Smooth muscle cell (in vitro differentiated cells): ENCODE measurements around the gene PLEKHB2. TPM values are rescaled to one million over a fixed set of nuclear protein-coding genes. Genes with fewer than 3 reads are reported as not detected.
"Not testable (repeated sequence)": the region's sequence is repeated elsewhere in the genome, so short reads cannot be mapped to it uniquely, and the experiment has no call there.

Experiments used
- DNase-seq: peaks from one replicate; lab custom pipeline; 2025; ENCODE audit not compliant: unreplicated experiment; lab: John Stamatoyannopoulos, UW
- H2AFZ ChIP-seq: fragments of 200-600 bp; sonication (generic); 2 replicates; pipeline ENCODE4 v1.6.0; 2016; ENCODE audit warnings: antibody characterized with exemption, low read depth, mild to moderate bottlenecking
- H3F3A ChIP-seq: fragments of 200-600 bp; sonication (generic); 2 replicates; pipeline ENCODE4 v1.6.0; 2017; ENCODE audit warnings: antibody characterized with exemption, low read depth
- H3K27ac ChIP-seq: fragments of 200-600 bp; sonication (generic); 2 replicates; pipeline ENCODE4 v1.5.1; 2016; ENCODE audit warnings: low read depth, mild to moderate bottlenecking
- H3K27me3 ChIP-seq: fragments of 200-600 bp; sonication (generic); 2 replicates; pipeline ENCODE4 v1.6.1; 2016; ENCODE audit warnings: low read depth, mild to moderate bottlenecking
- H3K36me3 ChIP-seq: fragments of 200-600 bp; sonication (generic); 2 replicates; pipeline ENCODE4 v1.5.1; 2016; ENCODE audit warnings: low read depth
- H3K4me1 ChIP-seq: fragments of 200-600 bp; sonication (generic); 2 replicates; pipeline ENCODE4 v1.5.1; 2016; ENCODE audit warnings: low read depth
- H3K4me2 ChIP-seq: fragments of 200-600 bp; sonication (generic); 2 replicates; pipeline ENCODE4 v1.6.0; 2016; ENCODE audit warnings: mild to moderate bottlenecking
- H3K4me3 ChIP-seq: fragments of 200-600 bp; sonication (generic); 2 replicates; pipeline ENCODE4 v1.5.1; 2016; ENCODE audit warnings: mild to moderate bottlenecking
- H3K79me2 ChIP-seq: fragments of 200-600 bp; sonication (generic); 2 replicates; pipeline ENCODE4 v1.6.0; 2016; ENCODE audit warnings: low read depth, mild to moderate bottlenecking
- H3K9ac ChIP-seq: fragments of 200-600 bp; sonication (generic); 2 replicates; pipeline ENCODE4 v1.6.0; 2016; ENCODE audit warnings: low read depth
- H3K9me3 ChIP-seq: fragments of 200-600 bp; sonication (generic); replicated peaks from 2 replicates; pipeline ENCODE4 v1.5.1; 2016; ENCODE audit warnings: low read depth
- H4K20me1 ChIP-seq: fragments of 200-600 bp; sonication (generic); 2 replicates; pipeline ENCODE4 v1.6.0; 2016; ENCODE audit warnings: low read depth
- CTCF ChIP-seq: fragments of 200-600 bp; sonication (generic); IDR thresholded peaks from 2 replicates; pipeline ENCODE4 v1.5.1; 2017; ENCODE audit warnings: borderline replicate concordance, mild to moderate bottlenecking, antibody characterized with exemption; ENCODE audit not compliant: insufficient read depth, poor library complexity, severe bottlenecking
- WGBS: methylation state at CpG from one replicate; pipeline ENCODE4 v1.1.7; 2016; ENCODE audit warnings: low lambda C conversion rate; 5-methylcytosine and 5-hydroxymethylcytosine counted together
- polyA plus RNA-seq: library from polyadenylated mRNA; unstranded; fragments of >200 nt; fragmentation: Nextera tagmentation; extraction: Ambion mirVana; gene quantifications from 2 replicates; pipeline ENCODE4 v1.2.1, GENCODE V29; 2016
- total RNA-seq: library from RNA; depleted of rRNA; stranded (reverse); fragments of >200 nt; gene quantifications from 2 replicates; pipeline ENCODE4 v1.2.3, GENCODE V29; 2014

Gene PLEKHB2
- total and polyA plus RNA-seq, 2 experiments from 2014 or later, result 25.7 to 33.6 TPM

GRCh38 chr2:131156452-131157149, 51.5 kb downstream of the PLEKHB2 start:
- H3K4me1 ChIP-seq, result peaks cover 3% of the 10 kb centered on the region
- no peak for TF ChIP-seq CTCF
- no peak for DNase-seq

DNA sequence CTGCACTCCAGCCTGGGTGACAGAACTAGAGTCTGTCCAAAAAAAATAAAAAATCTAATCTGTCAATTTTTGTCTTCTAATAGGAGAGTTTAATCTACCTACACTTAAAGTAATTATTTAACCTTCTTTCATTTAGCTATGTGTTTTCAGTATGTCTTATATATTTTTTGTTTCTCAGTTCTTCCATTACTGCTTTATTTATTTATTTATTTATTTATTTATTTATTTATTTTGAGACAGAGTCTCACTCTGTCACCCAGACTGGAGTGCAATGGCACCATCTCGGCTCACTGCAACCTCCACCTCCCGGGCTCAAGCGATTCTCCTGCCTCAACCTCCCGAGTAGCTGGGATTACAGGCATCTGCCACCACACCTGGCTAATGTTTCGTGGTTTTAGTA, 60.4 kb downstream of the PLEKHB2 start:
- H3K4me1 ChIP-seq, H3K9me3 ChIP-seq, DNase-seq, H3K9ac ChIP-seq, H3K36me3 ChIP-seq, H3K4me3 ChIP-seq, H3F3A ChIP-seq, H3K79me2 ChIP-seq, H3K4me2 ChIP-seq, H3K27me3 ChIP-seq, H4K20me1 ChIP-seq, H3K27ac ChIP-seq, H2AFZ ChIP-seq: not testable (repeated sequence)
- 95% methylated on average over 5 of the region's 5 CpGs for WGBS

More at GRCh38 chr2:131156452-131157149, 51.5 kb downstream of the PLEKHB2 start:
- no peaks in the 10 kb centered on the region for H3F3A ChIP-seq
- no peaks in the 10 kb centered on the region for H4K20me1 ChIP-seq
- H3K4me3 ChIP-seq, result no peak overlapping the region
- H3K27ac ChIP-seq, result no peak overlapping the region
- no peak overlapping the region for H2AFZ ChIP-seq
- no peak overlapping the region for H3K9ac ChIP-seq
- H3K36me3 ChIP-seq, result no peaks in the 10 kb centered on the region
- H3K79me2 ChIP-seq, result no peaks in the 10 kb centered on the region
- no peaks in the 10 kb centered on the region for H3K27me3 ChIP-seq
- H3K4me2 ChIP-seq, result no peak overlapping the region
- no peaks in the 10 kb centered on the region for H3K9me3 ChIP-seq
- WGBS, result 82% methylated on average over 10 of the region's 12 CpGs

- 91% methylated on average over 5 of the region's 5 CpGs for WGBS
- Histone ChIP-seq H3K4me1 (no peaks in the 10 kb centered on the region), H3K27ac (no peak overlapping the region), H3K79me2 (no peaks in the 10 kb centered on the region), H3K4me2 (no peak overlapping the region), H3F3A (no peaks in the 10 kb centered on the region), H3K27me3 (no peaks in the 10 kb centered on the region), H2AFZ (no peak overlapping the region), H3K4me3 (no peak overlapping the region), H3K36me3 (no peaks in the 10 kb centered on the region), H4K20me1 (no peaks in the 10 kb centered on the region), H3K9me3 (no peaks in the 10 kb centered on the region), H3K9ac (no peak overlapping the region)
- no peak for TF ChIP-seq CTCF
- no peak for DNase-seq
These were observed 63.4 kb downstream of the PLEKHB2 start for GRCh38 chr2:131168538-131168937.

- 86% methylated on average over 10 of the region's 10 CpGs for WGBS
These were observed 72.9 kb downstream of the PLEKHB2 start for GRCh38 chr2:131178050-131178449.

GRCh38 chr2:131178721-131179418, 73.7 kb downstream of the PLEKHB2 start:
- WGBS, result 95% methylated on average over 15 of the region's 15 CpGs
- not testable (repeated sequence) for H3K4me1 ChIP-seq, H3K27ac ChIP-seq, H3K9ac ChIP-seq, DNase-seq, H3F3A ChIP-seq, H3K4me3 ChIP-seq, H4K20me1 ChIP-seq, H3K27me3 ChIP-seq, H3K36me3 ChIP-seq, H3K79me2 ChIP-seq, H3K4me2 ChIP-seq, H3K9me3 ChIP-seq, H2AFZ ChIP-seq

More at GRCh38 chr2:131178050-131178449, 72.9 kb downstream of the PLEKHB2 start:
- H3K9me3 ChIP-seq, H3K27ac ChIP-seq, H3K27me3 ChIP-seq, DNase-seq, H3K4me3 ChIP-seq, H4K20me1 ChIP-seq, H3K4me2 ChIP-seq, H3K79me2 ChIP-seq, H3K36me3 ChIP-seq, H3K9ac ChIP-seq, H3K4me1 ChIP-seq, H3F3A ChIP-seq, H2AFZ ChIP-seq: not testable (repeated sequence)

- H3K9ac ChIP-seq, DNase-seq, H3K79me2 ChIP-seq, H3K27ac ChIP-seq, H3F3A ChIP-seq, H3K27me3 ChIP-seq, H4K20me1 ChIP-seq, H3K4me3 ChIP-seq, H3K9me3 ChIP-seq, H2AFZ ChIP-seq, H3K4me2 ChIP-seq, H3K36me3 ChIP-seq, H3K4me1 ChIP-seq: not testable (repeated sequence)
- 89% methylated on average over 4 of the region's 4 CpGs for WGBS
These were observed 76.3 kb downstream of the PLEKHB2 start for GRCh38 chr2:131181451-131181850.

GRCh38 chr2:131193421-131193820, 88.3 kb downstream of the PLEKHB2 start:
- H3K27ac ChIP-seq, DNase-seq, H4K20me1 ChIP-seq, H3K9me3 ChIP-seq, H3K9ac ChIP-seq, H3F3A ChIP-seq, H2AFZ ChIP-seq, H3K79me2 ChIP-seq, H3K36me3 ChIP-seq, H3K4me3 ChIP-seq, H3K4me2 ChIP-seq, H3K4me1 ChIP-seq: not testable (repeated sequence)
- 39% methylated on average over 3 of the region's 3 CpGs for WGBS
- peaks cover 33% of the 10 kb centered on the region for H3K27me3 ChIP-seq
